GM12878 (cell line): ENCODE results near the gene CCDC51. TPM values are rescaled to one million over a fixed set of nuclear protein-coding genes. Genes with fewer than 3 reads are reported as not detected.
A peak's percentile ranks its signal among the peaks of the same experiment; 100 is the strongest.

Source experiments
- ATAC-seq: fragments of 200-7000 bp; cut with Tn5 transposase; 3 replicates; pipeline ENCODE4 v1.9.1; 2020; ENCODE audit warnings: mild to moderate bottlenecking, moderate library complexity
- BruUV-seq: library from RNA; stranded (reverse); fragments of 400-500 nt; replicated peaks from 2 replicates; lab custom pipeline; 2021; lab: Mats Ljungman, UMichigan
- CTCF ChIA-PET: fragments of 300-600 bp; sonication (Branson Sonifier 250); formaldehyde crosslinking; extraction: SDS; loops from one replicate; lab custom pipeline; 2021; ENCODE audit warnings: inconsistent platforms; lab: Yijun Ruan, JAX
- POLR2A ChIA-PET: fragments of 350-600 bp; formaldehyde crosslinking; extraction: SDS; loops from one replicate; lab custom pipeline; 2021; ENCODE audit warnings: inconsistent platforms; lab: Charles Lee
- RAD21 ChIA-PET: fragments of 300-600 bp; sonication (Branson Sonifier 250); formaldehyde crosslinking; loops from one replicate; lab custom pipeline; 2023; ENCODE audit warnings: antibody characterized with exemption; ENCODE audit not compliant: unreplicated experiment; lab: Charles Lee
- SMC1A ChIA-PET: fragments of 300-600 bp; sonication (Branson Sonifier 250); formaldehyde crosslinking; loops from one replicate; lab custom pipeline; 2023; ENCODE audit not compliant: unreplicated experiment, uncharacterized antibody; lab: Charles Lee
- DNase-seq: peaks from one replicate; pipeline ENCODE4 v3.0.0-alpha.2; 2011; ENCODE audit warnings: low read depth, low spot score
- FAIRE-seq: peaks from 3 replicates; lab custom pipeline; 2011; peaks lifted over from hg19 to GRCh38; lab: Jason Lieb, UNC
- H2AFZ ChIP-seq: 2 replicates; pipeline ENCODE4 v1.6.0; 2011; ENCODE audit warnings: low read depth, low read length, control low read depth; ENCODE audit not compliant: control insufficient read depth
- H3K27ac ChIP-seq: 2 replicates; pipeline ENCODE4 v1.5.1; 2011; ENCODE audit warnings: control low read depth; ENCODE audit not compliant: control insufficient read depth, insufficient read depth
- H3K27me3 ChIP-seq, 2 experiments: replicated peaks in 1 of 2; 2 replicates each; pipeline versions ENCODE4 v1.6.0 to v1.6.1; 2011; ENCODE audit warnings: low read length in 1 of 2; ENCODE audit not compliant: control insufficient read depth in 2 of 2, insufficient read depth in 2 of 2
- H3K36me3 ChIP-seq, 2 experiments: 2 replicates each; pipeline ENCODE4 v1.5.1; 2011; ENCODE audit warnings: low read length in 1 of 2; ENCODE audit not compliant: control insufficient read depth in 2 of 2, insufficient read depth in 2 of 2
- H3K4me1 ChIP-seq: 2 replicates; pipeline ENCODE4 v1.6.1; 2011; ENCODE audit warnings: mild to moderate bottlenecking, low read length, moderate library complexity, mixed read lengths; ENCODE audit not compliant: control insufficient read depth, insufficient read depth
- H3K4me2 ChIP-seq: 2 replicates; pipeline ENCODE4 v1.6.0; 2011; ENCODE audit warnings: control low read depth; ENCODE audit not compliant: control insufficient read depth, insufficient read depth
- H3K4me3 ChIP-seq: fragments of 200-600 bp; sonication (generic); 2 replicates; pipeline ENCODE4 v1.5.1; 2016
- H3K79me2 ChIP-seq: 2 replicates; pipeline ENCODE4 v1.6.0; 2011; ENCODE audit warnings: low read length; ENCODE audit not compliant: control insufficient read depth, insufficient read depth
- H3K9ac ChIP-seq: 2 replicates; pipeline ENCODE4 v1.8.0; 2011; ENCODE audit warnings: low read length, control low read depth, mixed read lengths; ENCODE audit not compliant: control insufficient read depth, insufficient read depth
- H3K9me3 ChIP-seq: replicated peaks from 3 replicates; pipeline ENCODE4 v1.5.1; 2011; ENCODE audit warnings: mild to moderate bottlenecking, low read length; ENCODE audit not compliant: control insufficient read depth, insufficient read depth
- H4K20me1 ChIP-seq: 2 replicates; pipeline ENCODE4 v1.6.0; 2011; ENCODE audit not compliant: control insufficient read depth, insufficient read depth
- BCL11A ChIP-seq: IDR thresholded peaks from 2 replicates; pipeline ENCODE4 v1.6.1; 2011; ENCODE audit warnings: low read depth, low read length
- BHLHE40 ChIP-seq, 2 experiments: fragments of 450-650 bp in 1 of 2; IDR thresholded peaks; 2 replicates each; pipeline ENCODE4 v1.6.1; 2011 to 2017; ENCODE audit warnings: low read depth in 2 of 2, borderline replicate concordance in 1 of 2, improper control_type of control experiment in 1 of 2, low read length in 1 of 2, mild to moderate bottlenecking in 1 of 2
- E4F1 ChIP-seq: fragments of 450-650 bp; IDR thresholded peaks from 2 replicates; pipeline ENCODE4 v1.6.1; 2018; ENCODE audit warnings: borderline replicate concordance, mild to moderate bottlenecking; ENCODE audit not compliant: partially characterized antibody
- EGR1 ChIP-seq, 2 experiments: IDR thresholded peaks; 1 replicate in 1 of 2; 2 replicates in 1 of 2; pipeline ENCODE4 v1.6.1; 2011 to 2012; ENCODE audit warnings: low read depth in 2 of 2, low read length in 2 of 2, borderline replicate concordance in 1 of 2, mild to moderate bottlenecking in 1 of 2, moderate library complexity in 1 of 2
- EP300 ChIP-seq, 2 experiments: fragments of 150-350 bp in 1 of 2; IDR thresholded peaks; 2 replicates each; pipeline ENCODE4 v1.6.1; 2011 to 2012; ENCODE audit warnings: low read depth in 2 of 2, low read length in 2 of 2, borderline replicate concordance in 1 of 2, improper control_type of control experiment in 1 of 2, inconsistent platforms in 1 of 2; ENCODE audit not compliant: control insufficient read depth in 1 of 2
- ETV6 ChIP-seq, 2 experiments: fragments of 450-650 bp in 1 of 2; IDR thresholded peaks in 1 of 2; conservative IDR thresholded peaks in 1 of 2; 2 replicates each; pipeline ENCODE4 v1.6.1; 2014; ENCODE audit warnings: antibody characterized with exemption in 1 of 2, borderline replicate concordance in 1 of 2, low read depth in 1 of 2, mild to moderate bottlenecking in 1 of 2, moderate library complexity in 1 of 2
- HDAC6 ChIP-seq: fragments of 200-600 bp; sonication (generic); IDR thresholded peaks from one replicate; pipeline ENCODE4 v1.8.0; 2017; ENCODE audit warnings: antibody characterized with exemption; ENCODE audit not compliant: unreplicated experiment
- IKZF1 ChIP-seq: fragments of 450-650 bp; conservative IDR thresholded peaks from 2 replicates; pipeline ENCODE4 v1.6.1; 2017; ENCODE audit warnings: antibody characterized with exemption, mild to moderate bottlenecking
- JUND ChIP-seq: IDR thresholded peaks from 2 replicates; pipeline ENCODE4 v1.6.1; 2012; ENCODE audit warnings: low read depth, mild to moderate bottlenecking, low read length, improper control_type of control experiment, moderate library complexity
- MXI1 ChIP-seq: fragments of 150-350 bp; IDR thresholded peaks from 2 replicates; pipeline ENCODE4 v1.6.1; 2011; ENCODE audit warnings: low read depth, mild to moderate bottlenecking, inconsistent platforms, low read length, improper control_type of control experiment
- NFIC ChIP-seq: IDR thresholded peaks from 2 replicates; pipeline ENCODE4 v1.6.1; 2012; ENCODE audit warnings: low read depth, mild to moderate bottlenecking, inconsistent platforms, low read length, moderate library complexity
- NFXL1 ChIP-seq: fragments of 450-650 bp; IDR thresholded peaks from 2 replicates; pipeline ENCODE4 v1.6.1; 2017; ENCODE audit warnings: antibody characterized with exemption, mild to moderate bottlenecking, borderline replicate concordance
- NR2C1 ChIP-seq: fragments of 450-650 bp; IDR thresholded peaks from 2 replicates; pipeline ENCODE4 v1.6.1; 2017; ENCODE audit warnings: antibody characterized with exemption, mild to moderate bottlenecking, moderate library complexity
- NRF1 ChIP-seq: conservative IDR thresholded peaks from 2 replicates; pipeline ENCODE4 v1.6.1; 2011; ENCODE audit warnings: mild to moderate bottlenecking, low read depth, low read length, improper control_type of control experiment
- POLR2A ChIP-seq: IDR thresholded peaks from 2 replicates; pipeline ENCODE4 v1.6.1; 2011; ENCODE audit warnings: low read depth, mild to moderate bottlenecking, low read length
- RUNX3 ChIP-seq: IDR thresholded peaks from 2 replicates; pipeline ENCODE4 v1.6.1; 2012; ENCODE audit warnings: low read length, inconsistent platforms
- SMAD1 ChIP-seq: fragments of 450-650 bp; IDR thresholded peaks from 2 replicates; pipeline ENCODE4 v1.6.1; 2018; ENCODE audit warnings: mild to moderate bottlenecking, low read depth; ENCODE audit not compliant: partially characterized antibody
- TAF1 ChIP-seq: IDR thresholded peaks from 2 replicates; pipeline ENCODE4 v1.6.1; 2011; ENCODE audit warnings: mild to moderate bottlenecking, low read depth, low read length, borderline replicate concordance
- WGBS: methylation state at CpG from one replicate; pipeline ENCODE4 v1.1.6; 2016; ENCODE audit warnings: low lambda C conversion rate; ENCODE audit not compliant: insufficient replicate concordance, insufficient coverage; ENCODE audit errors: missing lambda C conversion rate; 5-methylcytosine and 5-hydroxymethylcytosine counted together
- in situ Hi-C: fragments of 300-500 bp; cut with MboI; formaldehyde crosslinking; loops from 9 replicates; pipeline ENCODE4 v1.14.3; 2018; ENCODE audit warnings: mixed read lengths
- intact Hi-C: fragments of 100-400 bp; cut with micrococcal nuclease; formaldehyde crosslinking; loops from one replicate; pipeline ENCODE4 v1.14.2; 2022; ENCODE audit not compliant: unreplicated experiment
- polyA plus RNA-seq, 11 experiments: library from polyadenylated mRNA; depleted of rRNA in 4 of 11; unstranded in 6 of 11; stranded (reverse) in 5 of 11; fragments of >200 nt; fragmentation: Nextera tagmentation in 4 of 11; fragmentation: Illumina TruSeq in 1 of 11; extraction: Ambion mirVana in 4 of 11; extraction: Trizol in 1 of 11; gene quantifications; 1 replicate in 1 of 11; 2 replicates in 10 of 11; pipeline versions ENCODE4 v1.2.1 to v1.2.3, GENCODE V29; 2011 to 2016; ENCODE audit warnings: inconsistent platforms in 2 of 11, missing spikeins in 2 of 11, low read depth in 1 of 11
- total RNA-seq, 4 experiments: library from RNA; depleted of rRNA in 3 of 4; stranded (reverse); fragments of >200 nt in 3 of 4; fragmentation: Illumina TruSeq in 1 of 4; extraction: Trizol in 1 of 4; gene quantifications; 2 replicates each; pipeline versions ENCODE4 v1.2.1 to v1.2.3, GENCODE V29; 2013 to 2021
- TF ChIP-seq, protein P1 (sequence below): fragments of 150-350 bp; IDR thresholded peaks from 2 replicates; pipeline ENCODE4 v1.6.1; 2014; ENCODE audit warnings: mild to moderate bottlenecking, low read depth, low read length

Gene CCDC51
- total and polyA plus RNA-seq, 10 of the 15 experiments (the other 5 are each of a cell fraction or from before 2014, with no cell fraction given), result 10.6 to 54.9 (median 28.5) TPM

DNA sequence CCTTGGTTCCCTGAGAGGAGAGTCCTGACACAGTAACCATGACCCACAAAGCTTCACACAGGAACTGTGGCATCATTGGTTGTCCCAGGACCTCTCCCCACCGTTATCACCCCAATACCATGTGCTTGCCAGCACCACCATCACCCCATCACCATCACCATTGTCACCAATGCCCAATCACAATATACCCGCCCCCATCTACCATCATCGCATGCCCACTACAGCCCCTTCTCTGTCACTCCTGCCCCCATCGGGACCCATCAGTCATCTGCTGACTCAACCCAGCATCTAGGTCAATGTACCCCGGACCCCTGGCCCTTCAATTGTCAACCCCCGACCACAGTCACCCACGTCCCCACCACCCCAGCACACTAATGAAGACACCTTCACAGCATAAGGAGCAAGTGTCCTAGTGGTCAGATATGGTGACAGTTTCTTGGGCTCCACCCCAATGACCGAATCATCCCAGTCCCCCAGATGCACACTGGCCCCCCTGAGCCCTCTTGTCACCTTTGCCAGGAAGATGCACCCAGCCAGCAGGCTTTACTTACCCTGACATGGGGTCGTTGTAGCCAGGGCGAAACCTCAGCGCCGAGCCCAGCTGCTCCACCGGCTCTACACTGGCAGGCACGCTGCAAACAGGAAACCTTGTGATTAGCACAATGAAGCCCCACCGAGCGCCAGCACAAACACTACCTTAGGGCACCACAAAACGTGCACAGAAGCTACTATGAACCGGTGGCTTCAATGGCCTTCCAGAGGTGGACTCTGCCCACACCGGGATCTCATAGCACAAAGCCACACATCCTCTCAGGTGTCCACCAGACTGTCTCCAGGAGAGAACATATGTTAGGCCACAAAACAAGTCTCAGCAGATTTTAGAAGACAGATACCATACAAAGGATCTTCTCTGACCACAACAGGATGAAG is 39.0 kb upstream of the CCDC51 start:
- peak overlapping the region; percentile 77 for H3K4me2 ChIP-seq
- no TSS peak for BruUV-seq
- ChIA-PET SMC1A (interaction anchor here (0.6 kb wide), 1 partner anchor 179 kb away, joined by 3 read pairs; no protein-coding TSS in a partner anchor), CTCF (no interaction called here), POLR2A (interaction anchor here (0.5 kb wide), 1 partner anchor 25 kb away, joined by 8 read pairs; no protein-coding TSS in a partner anchor), RAD21 (no interaction called here)
- H4K20me1 ChIP-seq, result no peaks in the 10 kb centered on the region
- intact Hi-C loops, result no loop called here
- in situ Hi-C loops, result no loop called here
- H3K9me3 ChIP-seq, result no peaks in the 10 kb centered on the region
- ATAC-seq, result peak; percentile 84
- H3K4me3 ChIP-seq, result peak overlapping the region; percentile 10
- peak overlapping the region; percentile 88 for H2AFZ ChIP-seq
- H3K27ac ChIP-seq, result peak overlapping the region; percentile 83
- no peaks in the 10 kb centered on the region for H3K27me3 ChIP-seq
- H3K4me1 ChIP-seq, result peaks cover 14% of the 10 kb centered on the region
- H3K79me2 ChIP-seq, result no peaks in the 10 kb centered on the region
- 27% methylated on average over 19 of the region's 19 CpGs for WGBS
- DNase-seq, result no peak
- no peaks in the 10 kb centered on the region for H3K36me3 ChIP-seq
- peak; percentile 84 for FAIRE-seq
- peak overlapping the region; percentile 60 for H3K9ac ChIP-seq
- TF ChIP-seq MXI1 (no peak), EGR1 (IDR thresholded peaks at IDR 0.05; ENCODE audit: borderline replicate concordance in 1 of 2, low read depth in 2 of 2, low read length in 2 of 2) (0 out of 3 replicates have a peak, but pooled peaks of 1 of the 2 experiments have one; percentile 17), POLR2A (no peak), IKZF1 (peak; percentile 41; the same call in 1 of the 2 replicates), NRF1 (no peak), NFXL1 (no peak), JUND (no peak), NR2C1 (no peak), TAF1 (no peak), RUNX3 (peak; percentile 89), HDAC6 (no peak), BHLHE40 (IDR thresholded peaks at IDR 0.05; ENCODE audit: borderline replicate concordance in 1 of 2, low read depth in 2 of 2, low read length in 1 of 2) (peak in 1 of 2 experiments; percentile 48; a peak in 1 of 4 replicates), E4F1 (no peak), ETV6 (conservative IDR thresholded peaks at IDR 0.05 in 1 of 2, IDR thresholded peaks at IDR 0.05 in 1 of 2; ENCODE audit: borderline replicate concordance in 1 of 2, low read depth in 1 of 2) (no peak), SMAD1 (no peak), NFIC (peak; percentile 28; the same call in 1 of the 2 replicates), EP300 (IDR thresholded peaks at IDR 0.05; ENCODE audit: borderline replicate concordance in 1 of 2, control insufficient read depth in 1 of 2, low read depth in 2 of 2, low read length in 2 of 2) (no peak), BCL11A (no peak)
- TF ChIP-seq, protein P1, sequence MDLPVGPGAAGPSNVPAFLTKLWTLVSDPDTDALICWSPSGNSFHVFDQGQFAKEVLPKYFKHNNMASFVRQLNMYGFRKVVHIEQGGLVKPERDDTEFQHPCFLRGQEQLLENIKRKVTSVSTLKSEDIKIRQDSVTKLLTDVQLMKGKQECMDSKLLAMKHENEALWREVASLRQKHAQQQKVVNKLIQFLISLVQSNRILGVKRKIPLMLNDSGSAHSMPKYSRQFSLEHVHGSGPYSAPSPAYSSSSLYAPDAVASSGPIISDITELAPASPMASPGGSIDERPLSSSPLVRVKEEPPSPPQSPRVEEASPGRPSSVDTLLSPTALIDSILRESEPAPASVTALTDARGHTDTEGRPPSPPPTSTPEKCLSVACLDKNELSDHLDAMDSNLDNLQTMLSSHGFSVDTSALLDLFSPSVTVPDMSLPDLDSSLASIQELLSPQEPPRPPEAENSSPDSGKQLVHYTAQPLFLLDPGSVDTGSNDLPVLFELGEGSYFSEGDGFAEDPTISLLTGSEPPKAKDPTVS, result no peak
